ENCODE results near the gene SGF29.
"Not testable (repeated sequence)": the region's sequence is repeated elsewhere in the genome, so short reads cannot be mapped to it uniquely, and the experiment has no call there.

SGF29 gene

DNA sequence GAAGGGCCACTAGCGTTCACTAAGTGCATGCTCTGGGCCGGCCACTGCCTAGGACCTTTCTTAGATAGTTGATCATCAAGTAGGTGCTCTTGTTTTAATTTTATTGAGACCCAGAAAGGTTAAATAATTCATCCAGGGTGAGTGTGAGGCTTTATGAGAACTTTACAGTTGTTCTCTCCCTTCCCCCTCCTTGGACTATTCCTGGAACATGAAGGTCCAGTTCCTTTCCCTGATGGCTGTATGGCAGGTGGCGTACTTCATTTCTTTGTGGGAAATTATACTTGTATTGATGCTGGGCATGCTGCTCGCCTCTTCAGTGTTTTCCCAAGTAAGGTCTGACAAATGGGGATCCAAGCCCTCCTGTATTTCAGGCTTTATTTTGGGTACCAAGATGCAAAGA, 8.5 kb downstream of the SGF29 start:
- in situ Hi-C loops (cut with HindIII; ENCODE audit: low sequenced_read_pairs): no loop called here

DNA sequence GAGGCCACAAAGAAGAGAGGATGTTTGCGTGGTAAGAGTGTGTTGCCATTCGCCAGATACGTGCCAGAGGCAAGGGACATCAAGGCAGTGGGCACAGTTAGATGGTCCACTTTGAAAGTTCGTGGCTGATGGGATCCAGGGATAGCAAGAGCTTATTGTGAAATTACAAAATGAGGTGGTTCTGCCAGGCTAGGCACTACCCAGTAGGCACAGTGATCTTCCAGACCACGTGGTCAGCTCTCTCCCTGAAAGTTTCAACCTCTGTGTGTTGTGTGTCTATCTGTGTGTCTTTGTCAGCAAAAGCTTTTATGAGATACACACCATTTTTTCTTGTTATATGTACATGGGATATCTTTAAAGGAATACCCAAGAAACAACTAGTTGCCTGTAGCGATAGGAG, 9.5 kb downstream of the SGF29 start:
- in situ Hi-C loops (cut with HindIII; ENCODE audit: low sequenced_read_pairs): no loop called here

DNA sequence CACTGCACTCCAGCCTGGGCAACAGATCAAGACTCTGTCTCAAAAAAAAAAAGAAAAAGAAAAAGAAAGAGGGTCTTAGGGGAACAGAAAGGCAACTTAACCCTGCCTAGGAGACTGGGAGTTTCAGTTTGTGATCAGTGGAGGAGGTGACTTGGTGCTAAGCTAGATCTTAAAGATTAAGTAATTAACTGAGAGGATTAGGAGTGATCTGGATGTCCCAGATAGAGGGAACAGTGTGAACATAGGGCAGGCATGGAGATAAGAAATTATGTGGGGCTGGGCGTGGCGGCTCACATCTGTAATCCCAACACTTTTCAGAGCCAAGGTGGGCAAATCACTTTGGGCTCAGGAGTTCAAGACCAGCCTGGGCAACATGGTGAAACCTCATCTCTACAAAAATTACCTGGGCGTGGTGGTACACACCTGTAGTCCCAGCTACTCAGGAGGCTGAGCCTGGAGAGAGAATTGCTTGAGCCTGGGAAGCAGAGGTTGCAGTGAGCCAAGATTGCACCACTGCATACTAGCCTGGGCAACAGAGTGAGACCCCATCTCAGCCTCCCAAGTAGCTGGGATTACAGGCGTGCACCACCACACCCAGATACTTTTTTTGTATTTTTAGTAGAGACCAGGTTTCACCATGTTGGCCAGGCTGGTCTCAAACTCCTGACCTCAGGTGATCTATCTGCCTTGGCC, 12.7 kb downstream of the SGF29 start:
- in situ Hi-C loops (cut with HindIII; ENCODE audit: low sequenced_read_pairs): not testable (repeated sequence)

DNA sequence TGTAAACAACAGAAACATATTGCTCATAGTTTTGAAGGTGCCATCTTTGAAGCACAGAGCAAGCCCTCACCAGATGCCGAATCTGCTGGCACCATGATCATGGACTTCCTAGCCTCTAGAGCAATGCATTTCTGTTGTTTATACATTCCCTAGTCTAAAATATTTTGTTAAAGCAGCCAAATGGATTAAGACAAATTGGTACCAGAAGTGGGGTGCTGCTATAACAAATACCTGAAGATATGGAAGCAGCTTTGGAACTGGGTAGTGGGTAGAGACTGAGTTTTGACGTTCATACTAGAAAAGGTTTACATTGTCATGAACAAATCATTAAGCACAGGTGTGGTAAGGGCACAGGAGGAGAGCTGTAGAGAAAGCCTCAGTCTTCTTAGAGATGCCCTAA, 13.6 kb downstream of the SGF29 start:
- in situ Hi-C loops (cut with HindIII; ENCODE audit: low sequenced_read_pairs): no loop called here

DNA sequence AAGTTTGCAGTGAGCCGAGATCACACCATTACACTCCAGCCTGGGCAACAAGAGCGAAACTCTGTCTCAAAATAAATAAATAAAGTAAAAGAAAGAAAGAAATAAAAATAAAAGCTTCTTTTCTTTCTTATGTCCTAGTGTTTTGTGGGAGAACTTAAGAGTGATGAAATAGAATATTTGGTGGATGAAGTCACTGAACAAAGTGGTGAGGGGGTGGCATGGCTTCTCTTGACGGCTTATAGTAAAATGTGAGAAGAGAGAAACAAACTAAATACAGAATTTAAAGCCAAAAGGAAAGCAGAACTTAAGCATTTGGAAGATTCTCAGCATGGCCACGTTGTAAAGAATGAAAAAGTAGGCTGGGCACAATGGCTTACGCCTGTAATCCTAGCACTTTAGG, 15.3 kb downstream of the SGF29 start:
- in situ Hi-C loops (cut with HindIII; ENCODE audit: low sequenced_read_pairs): no loop called here

DNA sequence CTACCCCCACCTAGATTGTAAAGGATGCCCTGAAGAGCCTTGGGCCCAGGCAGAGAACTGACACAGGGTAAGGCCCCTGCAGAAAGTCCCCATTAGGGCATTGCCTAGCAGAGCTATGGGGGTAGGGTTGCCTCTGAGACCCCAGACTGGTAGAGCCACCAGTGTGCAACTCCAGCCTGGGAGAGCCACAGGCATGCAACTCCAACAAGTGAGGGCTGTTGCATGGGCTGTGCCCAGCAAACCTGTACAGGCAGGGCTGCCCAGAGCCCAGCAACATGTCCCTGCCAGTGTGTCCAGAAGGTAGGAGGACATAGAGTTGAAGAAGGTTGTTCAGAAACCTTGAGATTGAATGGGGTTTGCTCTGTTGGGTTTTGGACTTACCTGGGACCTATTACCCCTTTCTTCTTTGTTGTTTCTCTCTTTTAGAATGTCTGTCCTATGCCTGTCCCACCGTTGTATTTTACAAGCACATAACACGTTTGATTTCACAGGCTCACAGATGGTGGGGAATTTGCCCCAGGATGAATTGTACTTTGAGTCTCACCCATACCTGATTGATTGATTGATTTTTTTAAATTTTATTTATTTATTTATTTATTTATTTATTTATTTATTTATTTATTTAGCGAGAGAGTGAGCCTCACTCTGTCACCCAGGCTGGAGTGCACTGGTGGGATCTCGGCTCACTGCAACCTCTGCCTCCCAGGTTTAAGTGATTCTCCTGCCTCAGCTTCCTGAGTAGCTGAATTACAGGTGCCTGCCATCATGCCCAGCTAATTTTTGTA, 16.4 kb downstream of the SGF29 start:
- in situ Hi-C loops (cut with HindIII; ENCODE audit: low sequenced_read_pairs): no loop called here

DNA sequence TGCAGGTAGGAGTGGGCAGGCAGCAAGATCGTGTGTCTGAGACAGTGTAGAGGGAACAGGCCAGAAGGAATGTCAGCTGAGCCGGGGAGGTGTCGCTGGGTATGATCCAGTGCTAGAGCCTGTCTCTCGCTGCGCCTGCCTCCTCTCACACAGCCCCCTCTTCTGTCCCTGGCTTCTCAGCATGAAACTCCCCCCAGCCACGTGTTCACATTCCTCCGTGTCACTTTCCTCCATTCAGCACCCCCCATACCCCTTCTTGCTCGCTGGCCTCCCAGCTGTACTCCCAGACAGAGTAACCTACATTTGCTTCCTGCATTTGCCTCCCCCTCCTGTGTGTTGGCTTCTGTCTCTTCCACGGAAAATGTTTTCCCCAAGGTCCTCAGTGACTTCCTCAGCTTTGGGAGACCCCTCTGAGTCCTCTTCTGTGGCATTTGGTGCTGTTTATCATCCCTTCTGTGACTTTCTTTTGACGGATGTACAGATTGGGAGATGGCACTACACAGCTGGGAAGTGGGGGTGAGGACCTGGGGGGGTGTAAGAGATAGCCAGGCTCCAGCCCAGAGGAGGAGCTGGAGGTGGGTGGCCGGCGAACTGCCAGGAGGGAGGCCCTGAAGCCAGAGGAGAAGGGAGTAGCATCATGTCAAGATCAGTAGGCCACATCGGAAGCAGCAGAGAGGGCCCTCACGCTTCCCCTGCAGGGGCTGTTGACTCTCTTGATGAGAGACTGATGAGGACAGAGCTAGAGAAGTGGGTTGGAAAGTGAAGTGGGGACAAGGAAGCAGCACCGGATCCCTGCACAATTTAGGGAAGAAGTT, 19.2 kb downstream of the SGF29 start:
- in situ Hi-C loops (cut with HindIII; ENCODE audit: low sequenced_read_pairs): no loop called here

DNA sequence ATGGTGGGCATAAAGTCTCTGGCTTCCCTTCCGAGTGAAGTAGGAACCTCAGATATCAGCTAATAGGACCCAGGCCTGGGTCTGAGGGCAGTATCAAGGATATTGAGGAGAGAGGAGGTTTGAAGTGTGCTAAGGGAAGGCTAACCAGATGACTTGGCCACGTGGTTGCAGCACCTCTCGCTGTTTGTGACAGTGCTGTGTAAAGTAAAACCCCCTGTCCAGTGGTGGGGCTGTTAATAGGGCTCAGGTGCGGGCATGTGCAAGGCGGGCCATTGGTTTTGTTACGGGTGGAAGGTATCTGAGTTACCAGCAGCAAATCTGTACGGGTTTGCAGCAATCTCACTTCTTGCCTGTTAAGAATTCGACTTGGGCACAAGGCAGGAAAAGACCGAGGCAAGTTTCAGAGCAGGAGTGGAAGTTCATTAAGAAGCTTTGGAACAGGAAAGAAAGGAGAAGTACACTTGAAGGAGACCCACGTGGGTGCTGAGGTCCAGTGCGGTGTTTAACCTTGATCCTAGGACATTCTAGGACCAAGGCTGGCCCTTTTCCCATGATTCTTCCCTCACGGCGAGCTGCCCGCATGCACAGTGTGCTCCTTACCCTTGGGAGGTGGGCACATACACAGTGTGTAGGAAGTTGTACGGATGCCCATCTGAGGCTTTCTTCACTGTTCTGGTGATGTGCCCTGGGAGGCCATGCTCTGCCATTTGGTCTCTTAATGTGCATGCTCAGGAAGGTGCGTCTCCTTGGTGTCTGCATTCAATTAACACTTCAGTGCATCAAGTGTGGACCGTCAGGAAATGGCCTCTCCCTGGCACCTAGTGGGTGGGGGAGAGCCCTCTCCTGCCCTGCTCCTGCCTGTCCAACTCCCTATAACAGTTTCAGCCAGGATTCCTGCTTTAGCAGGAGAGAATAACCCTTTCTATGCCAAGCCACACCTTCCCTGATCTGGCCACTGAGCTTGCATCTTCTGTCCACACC, 20.3 kb downstream of the SGF29 start:
- in situ Hi-C loops (cut with HindIII; ENCODE audit: low sequenced_read_pairs): no loop called here

DNA sequence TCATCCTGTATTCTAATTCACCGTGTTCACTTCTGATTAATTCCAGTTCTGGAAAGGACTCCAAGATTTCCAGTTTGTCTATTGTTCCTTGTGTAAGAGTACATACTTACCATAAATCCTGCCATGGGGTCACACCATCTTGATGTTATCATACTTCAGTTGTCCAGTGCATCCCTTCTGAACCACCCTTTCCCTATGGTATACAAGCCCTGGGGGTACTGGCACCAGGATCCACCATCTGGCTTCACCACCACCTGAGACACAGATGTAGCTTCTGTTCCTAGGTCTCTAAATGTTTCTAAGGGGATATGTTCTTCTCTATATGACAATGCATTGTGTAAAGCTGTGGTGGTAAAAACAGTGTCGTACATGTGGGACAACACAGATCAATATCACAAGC, 21.2 kb downstream of the SGF29 start:
- in situ Hi-C loops (cut with HindIII; ENCODE audit: low sequenced_read_pairs): no loop called here

DNA sequence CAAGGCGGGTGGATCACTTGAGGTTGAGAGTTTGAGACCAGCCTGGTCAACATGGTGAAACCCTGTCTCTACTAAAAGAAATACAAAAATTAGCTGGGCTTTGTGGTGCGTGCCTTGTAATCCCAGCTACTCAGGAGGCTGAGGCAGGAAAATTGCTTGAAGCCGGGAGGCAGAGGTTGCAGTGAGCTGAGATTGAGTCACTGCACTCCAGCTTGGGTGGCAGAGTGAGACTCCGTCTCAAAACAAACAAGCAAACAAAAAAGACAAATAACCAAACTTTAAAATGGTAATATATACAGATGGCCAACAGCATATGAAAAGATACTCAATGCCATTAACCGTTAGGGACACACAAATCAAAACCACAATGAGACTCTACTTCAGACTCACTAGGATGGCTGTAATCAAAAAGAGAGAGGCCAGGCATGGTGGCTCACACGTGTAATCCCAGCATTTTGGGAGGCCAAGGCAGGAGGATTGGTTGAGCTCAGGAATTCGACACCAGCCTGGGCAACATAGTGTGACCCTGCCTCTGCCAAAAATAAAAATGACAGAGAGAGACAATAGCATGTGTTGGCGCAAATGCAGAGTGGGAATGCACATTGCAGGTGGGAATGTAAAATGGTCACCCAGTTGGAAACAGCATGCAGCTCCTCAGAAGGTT, 21.9 kb downstream of the SGF29 start:
- in situ Hi-C loops (cut with HindIII; ENCODE audit: low sequenced_read_pairs): no loop called here

DNA sequence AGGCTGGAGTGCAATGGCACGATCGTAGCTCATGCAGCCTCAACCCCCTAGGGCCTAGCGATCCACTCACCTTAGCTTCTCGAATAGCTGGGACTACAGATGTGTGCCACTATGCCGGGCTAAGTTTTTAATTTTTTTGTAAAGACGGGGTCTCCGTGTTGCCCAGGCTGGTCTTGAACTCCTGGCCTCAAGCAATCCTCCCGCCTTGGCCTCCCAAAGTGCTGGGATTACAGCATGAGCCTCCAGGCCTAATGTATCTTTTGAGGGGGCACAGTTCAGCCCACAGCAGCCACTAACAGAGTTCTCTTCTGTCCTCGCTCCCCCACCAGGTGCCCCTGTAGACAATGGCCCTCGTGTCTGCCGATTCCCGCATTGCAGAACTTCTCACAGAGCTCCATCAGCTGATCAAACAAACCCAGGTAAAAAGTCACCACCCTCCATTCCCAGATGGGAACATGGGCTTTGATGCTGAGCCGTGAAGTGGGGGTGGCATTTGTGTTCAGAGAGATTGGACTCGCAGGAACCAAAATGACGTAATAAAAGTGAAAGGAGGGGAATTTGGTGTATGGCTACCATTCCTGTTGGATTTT, 27.1 kb downstream of the SGF29 start:
- in situ Hi-C loops (cut with HindIII; ENCODE audit: low sequenced_read_pairs): no loop called here

DNA sequence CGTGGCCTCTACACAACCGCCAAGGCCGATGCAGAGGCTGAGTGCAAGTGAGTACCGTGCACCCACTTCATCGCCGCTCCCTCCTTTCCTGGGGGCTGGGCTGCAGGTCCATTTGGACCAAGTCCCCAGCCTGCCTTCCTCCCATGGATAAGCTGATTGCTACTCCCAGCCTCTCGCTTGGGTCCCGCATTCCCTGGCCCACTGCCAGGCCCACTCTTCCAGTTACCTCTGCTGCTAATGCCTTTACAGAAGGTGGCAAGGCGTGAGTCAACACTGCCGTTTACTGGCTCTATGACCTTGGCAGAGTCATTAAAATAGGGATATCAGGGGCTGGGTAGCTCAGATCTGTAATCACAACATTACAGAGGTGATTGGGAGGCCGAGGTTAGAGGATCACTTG, 32.0 kb downstream of the SGF29 start:
- in situ Hi-C loops (cut with HindIII; ENCODE audit: low sequenced_read_pairs): loop anchor here (5.0 kb wide), 1 partner anchor 43 kb away; no protein-coding TSS in a partner anchor

DNA sequence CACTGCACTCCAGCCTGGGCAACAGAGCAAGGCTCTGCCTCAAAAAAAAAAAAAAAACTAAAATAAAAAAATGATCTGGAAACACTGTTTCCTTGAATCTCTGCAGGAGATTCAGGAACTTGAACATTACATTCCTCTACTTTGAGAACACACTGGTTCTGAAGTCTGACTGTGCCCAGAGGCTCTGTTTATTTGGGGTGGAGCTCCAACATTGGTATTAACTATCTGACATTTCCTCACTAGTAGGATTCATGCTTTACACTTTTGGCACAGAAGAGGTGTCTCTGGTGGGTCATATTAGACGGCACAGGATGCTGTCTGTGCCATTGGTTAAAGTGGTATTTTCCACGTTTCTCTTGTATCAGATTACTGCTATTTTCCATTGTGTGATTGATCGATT, 32.7 kb downstream of the SGF29 start:
- in situ Hi-C loops (cut with HindIII; ENCODE audit: low sequenced_read_pairs): loop anchor here (5.0 kb wide), 1 partner anchor 44 kb away; no protein-coding TSS in a partner anchor

DNA sequence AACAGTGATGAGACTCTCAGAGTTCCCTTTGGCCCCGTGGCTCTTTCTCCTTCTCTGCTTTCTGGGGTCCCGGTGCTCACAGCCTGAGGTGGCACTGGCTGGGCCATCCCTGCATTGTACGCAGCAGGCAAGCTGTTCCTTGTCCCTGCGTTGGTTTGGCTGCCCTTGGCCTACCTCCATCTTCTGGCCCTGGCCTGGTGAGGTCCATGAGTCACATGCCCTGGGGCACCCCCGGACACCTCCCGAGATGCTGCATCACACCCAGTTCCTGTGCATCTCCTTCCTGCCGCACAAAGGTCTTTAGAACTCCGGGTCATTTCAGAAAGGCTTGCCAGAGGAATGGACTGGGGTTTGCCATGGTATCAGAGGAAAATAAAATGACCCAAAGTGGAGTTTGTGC, 33.7 kb downstream of the SGF29 start:
- in situ Hi-C loops (cut with HindIII; ENCODE audit: low sequenced_read_pairs): loop anchor here (5.0 kb wide), 1 partner anchor 45 kb away; no protein-coding TSS in a partner anchor

DNA sequence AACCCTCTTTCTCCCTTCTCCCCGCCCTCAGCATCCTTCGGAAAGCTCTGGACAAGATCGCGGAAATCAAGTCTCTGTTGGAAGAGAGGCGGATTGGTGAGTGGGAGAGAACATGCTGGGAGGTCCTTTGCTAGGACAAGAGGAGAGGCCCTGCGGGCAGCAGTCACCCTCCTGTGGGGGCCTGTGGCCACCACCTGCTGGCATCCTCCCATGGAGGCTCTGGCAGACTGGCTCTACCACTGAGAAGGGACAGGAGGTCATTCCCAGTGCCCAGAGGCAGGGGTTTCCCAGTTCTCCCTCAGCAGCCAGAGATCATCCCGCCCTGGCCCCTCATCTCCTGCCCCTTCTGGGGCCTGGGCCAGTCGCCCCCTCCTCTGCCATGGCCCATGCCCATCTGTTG, 35.3 kb downstream of the SGF29 start:
- in situ Hi-C loops (cut with HindIII; ENCODE audit: low sequenced_read_pairs): loop anchor here (5.0 kb wide), 1 partner anchor 47 kb away; no protein-coding TSS in a partner anchor

DNA sequence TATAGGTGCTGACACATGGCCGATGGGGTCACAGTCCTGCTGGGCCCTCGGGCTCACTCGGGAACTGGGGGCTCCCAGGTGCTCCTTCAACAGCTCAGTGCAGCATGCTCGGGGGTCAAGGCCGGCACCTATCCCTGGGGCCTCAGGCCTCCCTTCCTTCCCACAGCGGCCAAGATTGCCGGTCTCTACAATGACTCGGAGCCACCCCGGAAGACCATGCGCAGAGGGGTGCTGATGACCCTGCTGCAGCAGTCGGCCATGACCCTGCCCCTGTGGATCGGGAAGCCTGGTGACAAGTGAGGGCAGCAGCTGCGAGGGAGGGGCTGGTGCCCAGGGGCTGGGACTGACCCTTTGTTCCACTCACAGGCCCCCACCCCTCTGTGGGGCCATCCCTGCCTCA, 36.2 kb downstream of the SGF29 start:
- in situ Hi-C loops (cut with HindIII; ENCODE audit: low sequenced_read_pairs): loop anchor here (5.0 kb wide), 1 partner anchor 48 kb away; no protein-coding TSS in a partner anchor

DNA sequence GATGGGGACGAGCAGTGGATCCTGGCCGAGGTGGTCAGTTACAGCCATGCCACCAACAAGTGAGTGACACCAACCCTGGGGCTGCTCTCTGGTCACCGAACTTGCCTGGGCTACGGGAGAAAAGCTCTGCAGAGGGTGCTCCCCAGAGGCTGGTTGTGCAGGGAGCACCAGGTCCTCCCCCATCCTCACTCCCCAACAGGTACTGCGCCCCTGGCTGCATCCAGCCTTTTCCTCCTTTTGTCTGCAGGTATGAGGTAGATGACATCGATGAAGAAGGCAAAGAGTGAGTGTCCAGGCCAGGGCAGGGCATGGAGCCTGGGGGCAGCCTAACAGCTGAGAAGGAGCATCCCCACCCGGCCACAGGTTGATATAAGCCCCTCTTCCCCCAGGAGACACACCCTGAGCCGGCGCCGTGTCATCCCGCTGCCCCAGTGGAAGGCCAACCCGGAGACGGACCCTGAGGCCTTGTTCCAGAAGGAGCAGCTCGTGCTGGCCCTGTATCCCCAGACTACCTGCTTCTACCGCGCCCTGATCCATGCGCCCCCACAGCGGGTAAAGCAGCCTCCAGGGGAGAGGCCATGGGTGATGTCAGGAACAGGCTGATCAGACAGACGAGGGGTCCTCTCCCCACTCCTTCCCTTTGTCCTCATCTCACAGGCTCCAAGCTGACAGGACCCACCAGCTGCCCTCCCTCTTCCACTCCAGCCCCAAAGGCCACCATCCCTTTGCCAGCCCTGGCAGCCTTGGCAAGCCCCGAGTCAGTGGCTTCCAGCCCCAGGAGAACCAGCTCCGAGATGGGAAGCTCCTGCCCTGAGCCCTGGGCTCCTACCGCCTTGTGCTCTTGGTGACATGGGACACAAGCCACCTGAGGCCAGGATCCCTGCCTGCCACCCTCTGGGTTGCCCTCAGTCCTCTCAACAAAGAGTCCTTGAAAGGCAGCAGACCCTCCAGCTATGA, 36.9 kb downstream of the SGF29 start:
- in situ Hi-C loops (cut with HindIII; ENCODE audit: low sequenced_read_pairs): no loop called here

DNA sequence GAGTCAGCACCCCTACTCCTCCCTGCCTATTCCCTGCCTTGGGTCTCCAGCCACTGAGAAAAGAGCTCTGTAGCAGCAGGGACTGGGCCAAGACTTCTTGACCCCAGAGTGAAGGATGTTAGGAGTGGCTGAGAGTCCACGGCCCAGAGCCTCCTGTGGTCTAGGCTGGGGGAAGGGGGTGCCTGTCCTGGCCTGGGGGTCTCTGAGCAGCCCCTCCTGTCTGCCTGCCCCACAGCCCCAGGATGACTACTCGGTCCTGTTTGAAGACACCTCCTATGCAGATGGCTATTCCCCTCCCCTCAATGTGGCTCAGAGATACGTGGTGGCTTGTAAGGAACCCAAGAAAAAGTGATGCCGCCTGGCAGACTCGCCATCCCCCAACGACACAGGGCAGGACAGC, 37.6 kb downstream of the SGF29 start:
- in situ Hi-C loops (cut with HindIII; ENCODE audit: low sequenced_read_pairs): no loop called here

All from DLD1 (cell line).